ENCODE data around the gene CNKSR3.

DNA sequence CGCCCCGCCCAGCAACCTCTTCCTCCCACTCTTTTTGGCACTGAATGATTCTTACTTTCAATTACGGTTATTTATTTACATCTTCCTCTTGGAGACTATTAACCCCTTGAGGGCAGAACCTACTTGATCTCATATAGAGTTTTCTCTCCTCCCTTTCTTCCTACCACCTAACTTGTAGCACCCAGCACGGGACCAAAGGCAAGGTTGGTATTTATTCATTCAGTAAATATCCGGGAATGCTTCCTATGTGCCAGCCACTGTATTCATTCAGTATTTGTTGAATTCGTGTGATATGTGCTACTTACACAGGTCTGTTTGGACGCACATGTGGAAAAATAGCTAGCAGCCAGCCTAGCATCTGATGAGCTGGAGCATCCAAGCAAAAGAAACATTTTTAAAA lies 1.3 kb upstream of the CNKSR3 start:
- TF ChIP-seq POLR2A (IDR thresholded peaks at IDR 0.05; ENCODE audit: low read depth, low read length) (no peak), TAF1 (IDR thresholded peaks at IDR 0.05; ENCODE audit: low read depth, low read length) (no peak), POLR2AphosphoS5 (IDR thresholded peaks at IDR 0.05; ENCODE audit: low read depth, low read length) (no peak), POU2F2 (IDR thresholded peaks at IDR 0.05; ENCODE audit: low read depth, low read length) (no peak), SPI1 (IDR thresholded peaks at IDR 0.05; ENCODE audit: low read depth, low read length) (no peak)

Measured in GM12891 (cell line).